Gastroesophageal sphincter (tissue), 3 donors: ENCODE results near the gene KCNMA1.

Experiments
- CTCF ChIP-seq, 4 experiments: fragments of 200-600 bp in 2 of 4; fragments of 450-650 bp in 2 of 4; sonication (generic) in 1 of 4; IDR thresholded peaks; one replicate each; pipeline ENCODE4 v1.5.1; 2017 to 2019; ENCODE audit warnings: antibody characterized with exemption in 4 of 4, mild to moderate bottlenecking in 2 of 4, moderate library complexity in 2 of 4
- EP300 ChIP-seq: sonication (generic); formaldehyde crosslinking; IDR thresholded peaks from one replicate; pipeline ENCODE4 v1.6.1; 2017; ENCODE audit warnings: antibody characterized with exemption, mild to moderate bottlenecking
- POLR2A ChIP-seq, 2 donors: fragments of 450-650 bp; IDR thresholded peaks; one replicate each; pipeline ENCODE4 v1.6.1; 2017; ENCODE audit warnings: antibody characterized with exemption in 2 of 2, mild to moderate bottlenecking in 2 of 2, moderate library complexity in 1 of 2
- POLR2AphosphoS5 ChIP-seq: sonication (generic); formaldehyde crosslinking; IDR thresholded peaks from one replicate; pipeline ENCODE4 v1.6.1; 2017; ENCODE audit warnings: antibody characterized with exemption

GRCh38 chr10:77266242-77266641 lies 371.4 kb downstream of the KCNMA1 start:
- TF ChIP-seq CTCF (IDR thresholded peaks at IDR 0.05) = no peak
- TF ChIP-seq EP300 = no peak
- no peak for TF ChIP-seq POLR2A (IDR thresholded peaks at IDR 0.05)
- peak; percentile 5 for TF ChIP-seq POLR2AphosphoS5
